GM20431 (cell line): ENCODE results near the gene MLST8.

ENCODE experiments used
- in situ Hi-C: fragments of 300-500 bp; cut with MseI, MboI; formaldehyde crosslinking; loops from one replicate; pipeline ENCODE4 v1.15.0; 2020; ENCODE audit warnings: low sequenced_read_pairs; ENCODE audit not compliant: unreplicated experiment

MLST8 gene

DNA sequence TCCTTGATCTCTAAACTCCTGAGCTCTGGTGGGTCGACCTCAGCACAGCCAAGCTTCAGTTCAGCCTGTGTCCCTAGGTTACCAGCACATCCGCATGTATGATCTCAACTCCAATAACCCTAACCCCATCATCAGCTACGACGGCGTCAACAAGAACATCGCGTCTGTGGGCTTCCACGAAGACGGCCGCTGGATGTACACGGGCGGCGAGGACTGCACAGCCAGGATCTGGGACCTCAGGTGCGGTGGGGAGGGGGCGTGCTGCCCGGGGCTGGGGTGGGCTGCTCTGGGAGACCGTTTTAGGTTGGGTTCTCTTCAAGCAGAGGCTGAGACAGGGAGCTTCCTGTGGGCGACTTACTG lies 1.1 kb downstream of the MLST8 start:
- in situ Hi-C loops = no loop called here

DNA sequence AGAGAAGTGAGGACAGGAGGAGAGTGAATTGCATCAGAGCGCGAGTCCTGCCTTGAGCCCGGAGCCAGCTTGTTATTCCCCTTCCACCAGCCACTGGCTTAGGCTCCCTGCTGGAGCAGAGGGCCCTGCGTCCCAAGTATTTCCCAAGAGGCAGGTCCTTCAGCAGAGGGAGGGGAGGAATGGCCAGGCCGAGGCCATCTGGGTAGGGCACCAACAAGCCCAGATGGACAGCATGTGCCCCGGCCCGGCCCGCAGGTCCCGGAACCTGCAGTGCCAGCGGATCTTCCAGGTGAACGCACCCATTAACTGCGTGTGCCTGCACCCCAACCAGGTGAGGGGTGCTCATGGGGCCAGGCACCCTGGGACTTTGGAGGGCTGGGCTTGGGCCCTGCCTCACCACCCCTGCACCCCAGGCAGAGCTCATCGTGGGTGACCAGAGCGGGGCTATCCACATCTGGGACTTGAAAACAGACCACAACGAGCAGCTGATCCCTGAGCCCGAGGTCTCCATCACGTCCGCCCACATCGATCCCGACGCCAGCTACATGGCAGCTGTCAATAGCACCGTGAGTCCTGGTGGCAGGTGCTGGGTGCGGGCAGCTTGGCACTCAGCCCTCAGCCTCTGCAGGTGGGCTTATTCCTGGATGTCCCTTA lies 1.7 kb downstream of the MLST8 start:
- in situ Hi-C loops = no loop called here

DNA sequence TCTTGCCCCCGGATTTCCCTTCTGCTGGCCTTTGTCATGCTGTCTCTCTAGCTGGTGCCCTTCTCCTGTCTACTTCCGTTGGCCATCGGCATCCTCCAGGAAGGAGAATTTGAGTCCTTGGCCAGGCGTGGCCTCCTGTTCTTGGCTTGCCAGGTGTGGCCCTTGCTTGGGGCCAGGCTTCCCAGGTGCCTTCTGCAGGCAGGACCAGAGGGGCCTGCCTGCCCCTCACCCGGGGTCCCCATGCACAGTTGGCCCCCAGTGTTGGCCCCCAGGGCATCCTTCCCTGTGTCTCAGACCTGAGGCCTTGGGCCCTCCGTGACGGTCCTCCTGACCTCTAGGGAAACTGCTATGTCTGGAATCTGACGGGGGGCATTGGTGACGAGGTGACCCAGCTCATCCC lies 2.6 kb downstream of the MLST8 start:
- in situ Hi-C loops = no loop called here

DNA sequence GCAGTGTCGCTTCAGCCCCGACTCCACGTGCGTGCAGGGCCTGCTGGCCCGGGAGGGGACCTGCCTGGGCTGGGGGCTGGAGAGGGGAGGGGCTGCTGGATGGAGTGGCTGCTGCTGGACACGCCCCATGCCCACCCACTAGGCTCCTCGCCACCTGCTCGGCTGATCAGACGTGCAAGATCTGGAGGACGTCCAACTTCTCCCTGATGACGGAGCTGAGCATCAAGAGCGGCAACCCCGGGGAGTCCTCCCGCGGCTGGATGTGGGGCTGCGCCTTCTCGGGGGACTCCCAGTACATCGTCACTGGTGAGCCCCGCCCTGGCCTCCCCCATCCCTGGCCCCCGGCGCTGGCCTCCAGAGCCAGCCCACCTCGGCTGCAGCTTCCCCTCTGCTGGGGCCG lies 3.1 kb downstream of the MLST8 start:
- in situ Hi-C loops = no loop called here

DNA sequence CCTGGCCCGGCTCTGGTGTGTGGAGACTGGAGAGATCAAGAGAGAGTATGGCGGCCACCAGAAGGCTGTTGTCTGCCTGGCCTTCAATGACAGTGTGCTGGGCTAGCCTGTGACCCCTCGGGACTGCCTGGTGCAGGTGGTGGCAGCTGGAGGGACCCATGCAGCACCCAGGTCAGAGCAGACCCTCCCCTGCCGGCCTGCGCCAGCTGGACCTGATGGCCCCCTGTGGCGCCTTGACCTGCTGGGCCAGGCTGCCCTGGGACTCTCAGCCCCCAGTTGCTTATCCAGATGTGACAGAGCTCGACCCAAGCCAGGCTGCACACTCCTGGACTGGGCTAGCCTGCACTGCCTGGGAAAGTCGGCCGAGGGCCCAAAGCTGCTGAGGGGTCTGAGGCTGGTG lies 3.5 kb downstream of the MLST8 start:
- in situ Hi-C loops = no loop called here

DNA sequence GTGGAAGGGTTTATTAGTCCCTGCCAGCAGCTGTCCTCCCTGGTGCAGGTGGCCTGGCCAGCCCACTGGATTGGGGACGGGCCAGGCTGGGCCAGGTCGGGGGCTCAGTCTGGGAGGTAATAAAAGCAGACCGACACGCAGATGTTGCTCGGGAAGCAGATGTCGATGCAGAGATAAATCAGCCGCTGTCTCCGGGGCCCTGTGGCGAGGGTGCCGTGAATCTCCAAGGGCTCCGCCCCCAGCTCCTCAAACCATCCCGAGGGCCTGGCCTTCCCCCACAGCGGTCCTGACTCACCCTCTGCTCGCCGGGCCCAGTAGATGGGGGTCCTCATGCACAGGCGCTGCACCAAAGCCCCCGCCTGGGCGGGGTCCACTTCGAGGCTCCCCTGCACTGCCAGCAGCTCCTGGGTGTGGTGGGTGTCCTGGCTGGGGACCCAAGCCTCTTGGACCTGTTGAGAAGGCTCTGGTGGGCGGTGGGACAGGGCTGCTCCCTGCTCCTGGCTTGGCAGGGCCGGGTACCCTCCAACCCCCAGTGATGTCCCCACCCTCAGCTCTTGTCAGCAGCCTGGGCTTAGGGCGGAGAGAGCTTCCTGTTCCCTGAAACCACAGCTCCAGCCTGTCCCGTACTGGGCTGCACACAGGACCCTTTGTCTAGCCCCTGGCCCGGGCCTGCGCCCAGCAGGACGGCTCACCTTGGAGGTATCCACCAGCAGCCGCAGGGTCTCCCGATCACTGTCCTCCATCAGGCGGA lies 4.2 kb downstream of the MLST8 start:
- in situ Hi-C loops = no loop called here

DNA sequence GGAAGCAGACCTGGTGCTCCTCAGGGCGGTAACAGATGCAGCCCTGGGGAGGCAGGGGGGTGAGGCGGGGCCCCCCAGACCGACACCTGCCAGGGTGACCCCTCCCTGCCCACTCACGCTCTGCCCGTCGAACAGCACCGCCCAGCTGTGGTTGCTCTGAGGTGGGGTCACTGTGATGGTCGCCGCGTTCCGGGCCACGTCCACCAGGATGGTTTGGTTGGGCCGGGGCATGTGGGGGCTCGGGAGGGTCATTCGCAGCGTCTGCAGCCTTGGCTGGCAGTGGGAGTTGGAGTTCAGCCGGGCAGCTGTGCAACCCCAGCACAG lies 4.7 kb downstream of the MLST8 start:
- in situ Hi-C loops = no loop called here

DNA sequence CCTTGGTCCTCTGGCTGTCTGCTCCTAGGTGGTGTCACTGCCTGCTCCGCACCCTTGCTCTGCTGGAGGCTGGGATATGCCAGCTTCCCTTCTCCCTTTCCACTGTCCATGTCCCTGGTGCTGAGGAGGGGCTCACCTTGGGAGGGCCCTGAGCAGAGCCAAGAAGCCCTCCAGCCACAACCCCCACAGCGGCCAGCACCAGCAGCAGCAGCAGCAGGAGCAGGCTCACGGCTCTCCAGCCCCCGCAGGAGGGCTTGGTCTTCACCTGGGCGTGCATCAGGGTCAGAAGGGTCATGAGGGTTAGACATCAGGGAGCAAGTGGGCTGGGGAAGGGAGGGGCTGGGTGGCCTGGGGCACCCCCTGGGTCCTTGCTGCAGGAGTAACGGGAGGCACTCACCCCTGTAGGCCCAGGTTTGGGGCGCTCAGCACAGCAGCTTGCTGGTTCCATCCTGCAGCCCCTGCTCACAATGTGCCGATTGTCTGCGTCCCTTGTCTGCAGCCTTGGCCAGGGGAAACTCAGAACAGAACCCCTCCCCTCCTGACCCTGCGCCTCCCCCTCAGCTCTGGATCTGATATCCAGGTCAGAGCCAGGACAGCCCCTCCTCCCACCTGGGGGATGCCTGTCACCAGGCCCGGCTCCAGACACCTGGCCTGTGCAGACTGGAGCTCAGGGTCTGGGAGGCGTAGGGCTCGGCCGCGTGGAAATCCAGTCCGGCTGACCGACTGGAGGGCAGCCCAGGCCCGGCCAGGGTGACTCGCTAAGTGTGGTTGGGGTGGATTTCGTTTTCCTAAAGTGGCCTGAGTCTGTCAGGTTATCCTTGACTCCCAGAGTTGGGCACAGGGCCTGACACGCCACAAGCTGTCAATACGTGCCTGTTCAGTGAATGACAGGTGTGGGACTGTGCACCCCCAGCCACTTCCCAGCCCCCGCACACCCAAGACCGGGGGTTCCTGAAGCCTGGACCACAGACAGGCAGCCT lies 5.4 kb downstream of the MLST8 start, which contains the start of gene BRICD5:
TSS of gene BRICD5 (minus strand) at position 478 of the 980 bp plus-strand sequence. CDS start at position 448, 30 bp downstream.
- in situ Hi-C loops = no loop called here

DNA sequence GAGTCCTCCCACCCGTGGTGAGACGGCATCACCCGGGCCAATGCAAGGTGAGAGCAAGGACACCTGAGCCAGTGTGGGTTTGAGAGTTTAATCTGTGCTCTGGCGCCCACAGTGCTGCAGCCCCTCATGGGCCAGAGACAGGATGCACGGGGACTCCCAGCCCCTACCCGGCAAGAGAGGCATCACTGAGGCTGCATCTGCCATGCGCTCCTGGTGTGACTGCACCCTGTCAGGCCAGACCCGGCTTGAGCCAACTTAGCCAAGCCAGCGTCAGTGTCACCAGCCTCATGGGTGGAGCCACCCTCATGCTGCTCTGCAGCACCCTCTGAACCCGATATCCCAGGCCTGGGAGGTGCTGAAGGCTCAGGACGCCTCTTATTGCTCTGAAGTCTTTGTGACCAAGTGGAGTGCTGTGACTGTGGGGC lies 6.7 kb downstream of the MLST8 start:
- in situ Hi-C loops = no loop called here

DNA sequence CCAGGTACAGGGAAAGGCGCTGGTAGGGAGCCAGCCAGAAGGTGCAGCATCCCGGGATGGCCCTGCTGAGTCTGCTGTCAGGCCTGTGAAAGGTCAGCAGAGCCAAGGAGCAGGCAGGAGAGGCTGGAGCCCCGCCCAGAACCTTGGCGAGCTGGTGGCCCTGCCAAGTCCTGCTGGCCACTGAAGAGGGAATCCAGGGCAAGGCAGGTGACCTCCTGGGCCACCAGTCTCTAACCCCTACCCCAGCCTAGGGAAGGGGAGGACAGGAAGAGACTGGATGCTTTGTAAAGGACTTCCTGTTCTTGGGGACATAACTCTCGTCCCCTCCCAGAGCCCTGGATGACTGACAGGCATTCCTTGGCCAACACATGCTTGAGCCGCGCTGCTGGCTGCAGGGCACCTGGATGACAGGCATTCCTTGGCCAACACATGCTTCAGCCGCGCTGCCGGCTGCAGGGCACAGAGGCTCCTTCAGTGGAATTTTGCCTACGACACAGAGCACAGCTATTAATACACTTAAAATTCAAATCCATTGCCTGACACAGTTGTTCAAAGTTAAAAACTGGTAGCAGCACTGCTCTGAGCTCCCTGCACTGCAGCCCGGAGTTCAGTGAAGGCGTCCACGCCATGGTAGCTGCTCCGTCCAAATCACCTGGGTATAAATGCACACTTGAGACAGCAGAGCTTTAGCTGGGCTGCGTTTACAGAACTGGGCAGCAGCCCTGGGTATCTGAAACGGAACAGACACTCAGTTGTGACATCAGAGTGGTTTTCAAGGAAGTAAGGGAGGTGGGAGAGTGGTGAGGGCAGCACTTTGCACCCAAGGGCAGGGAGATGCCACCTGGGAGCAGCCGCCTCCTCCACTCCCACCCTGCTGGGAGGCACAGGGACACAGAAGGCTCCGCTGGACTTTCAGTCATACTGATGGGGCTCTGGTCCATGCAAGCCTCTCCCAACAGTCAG lies 7.4 kb downstream of the MLST8 start:
- in situ Hi-C loops = no loop called here

DNA sequence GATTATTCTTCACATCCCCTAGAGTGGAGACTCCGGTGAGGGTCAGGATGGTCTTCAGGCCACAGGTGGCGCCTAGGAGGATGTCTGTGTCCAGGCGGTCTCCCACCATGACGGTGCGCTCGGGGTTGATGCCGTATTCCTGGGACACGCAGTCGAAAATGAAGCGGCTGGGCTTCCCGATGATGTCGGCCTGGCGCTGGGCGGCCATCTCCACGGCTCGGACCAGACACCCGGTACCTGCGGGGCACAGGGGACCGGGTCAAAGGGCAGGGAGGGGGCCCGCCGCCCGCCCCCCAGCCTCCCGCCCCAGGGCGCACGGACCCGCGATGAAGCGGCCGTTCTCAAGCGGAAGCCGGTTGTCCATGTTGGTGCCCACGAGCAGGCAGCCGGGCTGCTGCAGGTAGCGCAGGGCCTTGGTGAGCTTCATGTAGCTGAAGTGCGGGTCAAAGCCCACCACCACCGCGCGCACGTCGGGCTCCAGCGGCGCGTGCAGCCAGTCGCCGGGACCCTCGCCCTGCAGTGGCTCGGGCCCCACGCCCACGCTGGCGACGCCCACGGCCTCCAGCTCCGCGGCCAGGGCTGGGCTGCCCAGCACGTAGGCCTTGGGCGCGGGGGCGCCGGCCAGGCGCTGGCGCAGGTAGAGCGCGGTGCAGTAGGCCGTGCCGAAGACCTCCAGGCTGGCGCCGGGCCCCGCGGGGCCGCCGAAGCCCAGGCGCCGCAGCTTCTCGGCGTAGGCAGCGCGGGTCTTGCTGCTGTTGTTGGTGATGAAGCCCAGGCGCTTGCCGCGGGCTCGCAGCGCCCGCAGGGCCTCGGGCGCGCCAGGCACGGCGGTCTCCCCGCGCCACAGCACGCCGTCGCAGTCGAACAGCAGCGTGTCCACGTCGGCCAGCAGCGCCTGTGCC lies 8.8 kb downstream of the MLST8 start:
- in situ Hi-C loops = no loop called here

DNA sequence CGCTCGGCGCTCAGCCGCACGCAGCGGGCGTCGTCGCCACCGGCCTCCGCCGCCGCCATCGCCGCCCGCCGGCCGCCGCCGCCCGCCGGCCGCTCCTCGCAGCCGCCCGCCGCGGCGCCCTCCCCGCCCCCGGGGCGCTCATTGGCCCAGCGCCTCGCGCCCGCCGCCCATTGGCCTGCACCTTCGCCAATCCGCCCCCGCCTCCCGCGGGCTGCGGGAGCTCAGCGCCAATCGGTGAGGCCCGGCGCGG lies 9.4 kb downstream of the MLST8 start, which contains the start of gene PGP:
TSS of gene PGP (minus strand) at position 122 of the 250 bp plus-strand sequence. CDS start at position 59, 63 bp downstream.
- in situ Hi-C loops = no loop called here

DNA sequence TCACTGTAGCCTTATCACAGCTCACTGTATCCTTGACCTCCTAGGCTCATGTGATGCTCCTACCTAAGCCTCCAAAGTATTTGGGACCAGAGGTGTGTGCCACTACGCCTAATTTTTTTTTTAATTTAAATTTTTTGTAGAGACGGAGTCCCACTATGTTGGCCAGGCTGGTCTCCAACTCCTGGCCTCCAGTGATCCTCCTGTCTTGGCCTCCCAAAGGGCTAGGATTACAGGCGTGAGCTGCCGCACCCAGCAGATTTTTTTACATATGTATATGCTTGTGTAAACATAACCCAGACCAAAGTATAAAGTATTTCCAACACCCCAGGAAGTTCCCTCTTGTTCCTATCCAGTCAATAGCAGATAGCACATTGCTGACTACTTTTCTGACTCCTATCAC lies 11.1 kb downstream of the MLST8 start:
- in situ Hi-C loops = no loop called here

DNA sequence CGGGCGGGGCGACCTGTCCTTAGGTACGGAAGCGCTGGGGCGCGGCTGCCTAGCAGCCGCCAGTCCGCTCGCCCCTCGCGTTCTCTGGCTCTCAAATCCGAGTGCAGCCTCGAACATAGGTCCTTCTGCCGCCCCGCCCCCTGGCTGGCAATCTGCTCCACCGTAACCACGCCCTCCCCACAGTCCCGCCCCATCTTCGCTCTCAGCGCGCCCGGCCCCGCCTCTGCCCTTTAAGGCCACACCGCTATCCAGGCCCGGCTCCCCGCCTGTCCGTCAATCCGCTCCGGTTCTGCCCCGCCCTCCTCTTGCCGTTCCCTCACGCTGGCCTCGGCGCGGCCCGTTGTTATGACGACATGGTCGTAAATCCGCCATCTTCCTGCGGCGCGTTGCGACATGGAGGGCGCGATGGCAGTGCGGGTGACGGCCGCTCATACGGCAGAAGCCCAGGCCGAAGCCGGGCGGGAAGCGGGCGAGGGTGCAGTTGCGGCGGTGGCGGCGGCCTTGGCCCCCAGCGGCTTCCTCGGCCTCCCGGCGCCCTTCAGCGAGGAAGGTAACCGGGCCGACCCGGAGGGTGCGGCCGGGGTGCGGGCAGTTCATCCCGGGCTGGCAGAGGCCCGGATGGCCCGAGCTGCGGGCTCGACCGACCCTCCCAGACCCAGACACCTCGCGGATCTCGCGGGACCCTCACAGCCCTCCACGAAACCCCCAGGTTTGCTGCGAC lies 18.1 kb downstream of the MLST8 start, which contains the start of gene E4F1:
TSS of gene E4F1 (plus strand) at position 371 of the 721 bp plus-strand sequence. CDS start at position 394, 23 bp downstream.
- in situ Hi-C loops = no loop called here

DNA sequence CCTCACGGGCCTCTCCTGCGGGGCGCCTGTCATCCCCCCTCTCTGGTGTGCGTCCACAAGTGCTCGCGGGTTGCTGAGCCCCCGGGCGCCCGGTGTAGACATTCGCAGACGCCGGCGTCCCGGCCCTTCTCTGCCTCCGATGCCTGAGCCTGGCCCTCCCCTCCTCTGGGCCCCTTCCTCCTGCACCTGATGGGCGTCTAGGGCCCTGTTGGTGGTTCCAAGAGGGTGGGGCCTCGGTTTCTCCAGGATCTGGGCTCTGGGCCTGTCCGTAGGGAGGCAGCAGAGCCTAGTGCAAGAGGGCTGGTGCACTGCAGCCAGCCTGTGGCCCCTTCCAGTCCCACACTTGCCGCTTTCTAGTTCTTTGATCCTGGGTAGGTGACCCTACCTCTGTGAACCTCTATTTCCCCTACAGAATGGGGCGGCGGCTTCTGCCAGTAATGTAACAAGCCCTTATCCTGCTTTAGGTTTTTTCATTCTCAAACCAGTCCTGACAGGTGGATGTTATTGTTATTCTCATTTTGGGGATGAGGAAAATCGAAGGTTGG lies 18.8 kb downstream of the MLST8 start:
- in situ Hi-C loops = no loop called here

DNA sequence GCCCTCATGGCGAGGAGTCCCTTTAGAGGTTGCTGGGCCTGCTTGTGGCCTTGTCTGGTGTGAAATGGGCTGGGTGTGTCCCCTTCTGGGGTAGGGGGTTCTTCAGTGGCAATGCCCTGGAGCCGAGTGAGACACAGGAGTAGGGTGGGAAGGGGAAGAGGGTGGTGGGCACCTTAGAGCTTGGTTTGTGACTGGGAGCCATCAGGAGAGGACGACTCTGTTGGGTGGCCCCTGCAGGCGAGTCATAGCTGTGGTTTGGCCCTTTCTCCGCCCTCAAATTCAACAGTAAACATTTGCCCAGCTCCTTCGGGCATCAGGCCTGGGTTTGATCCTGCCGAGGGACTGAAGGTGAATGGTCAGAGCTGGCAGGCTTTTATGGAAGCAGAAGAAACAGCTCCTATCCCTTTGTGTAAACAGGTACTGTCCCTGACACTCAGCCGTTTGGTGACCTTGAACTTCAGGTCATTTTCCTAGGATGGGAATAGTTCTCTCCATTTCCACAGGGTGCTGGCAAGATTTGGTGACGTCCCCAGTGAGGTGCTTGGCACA lies 21.1 kb downstream of the MLST8 start:
- in situ Hi-C loops = no loop called here

DNA sequence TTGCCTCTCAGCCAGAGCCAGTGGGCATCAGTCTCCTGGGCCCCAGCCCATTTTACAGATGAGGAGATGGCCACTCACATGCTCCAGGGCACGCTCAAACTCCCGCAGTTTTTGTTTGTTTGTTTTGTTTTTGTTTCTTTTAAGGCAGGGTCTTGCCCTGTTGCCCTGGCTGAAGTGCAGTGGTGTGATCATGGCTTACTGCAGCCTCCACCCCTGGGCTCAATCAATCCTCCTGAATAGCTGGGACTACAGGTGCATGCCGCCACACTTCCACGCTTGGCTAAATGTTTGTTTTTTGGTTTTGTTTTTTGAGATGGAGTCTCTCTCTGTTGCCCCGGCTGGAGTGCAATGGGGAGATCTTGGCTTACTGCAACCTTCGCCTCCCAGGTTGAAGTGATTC lies 21.7 kb downstream of the MLST8 start:
- in situ Hi-C loops = no loop called here
